T-helper 2 cell treated with Interferon-gamma antibody and Interleukin-4, amounts not matched to agents 5 μg/mL and 100 μg/mL, for 36 hours (primary cell): ENCODE data around the gene BTG4.

Source experiments
- DNase-seq: peaks from one replicate; pipeline ENCODE4 v3.0.0; 2021; ENCODE audit warnings: low spot score
- H3K27ac Mint-ChIP-seq: one replicate; pipeline ENCODE4 v1.8.0; 2021; ENCODE audit warnings: mild to moderate bottlenecking, mixed read lengths
- H3K27me3 Mint-ChIP-seq: one replicate; pipeline ENCODE4 v1.8.0; 2021; ENCODE audit warnings: low read depth, mixed read lengths
- H3K36me3 Mint-ChIP-seq: one replicate; pipeline ENCODE4 v1.8.0; 2021; ENCODE audit warnings: low read depth, mixed read lengths
- H3K4me1 Mint-ChIP-seq: one replicate; pipeline ENCODE4 v1.8.0; 2021; ENCODE audit warnings: low read depth, mixed read lengths
- H3K4me3 Mint-ChIP-seq: one replicate; pipeline ENCODE4 v1.8.0; 2022; ENCODE audit warnings: mild to moderate bottlenecking, moderate library complexity, mixed read lengths
- H3K9me3 Mint-ChIP-seq: one replicate; pipeline ENCODE4 v1.8.0; 2021; ENCODE audit warnings: mixed read lengths

Gene BTG4

DNA sequence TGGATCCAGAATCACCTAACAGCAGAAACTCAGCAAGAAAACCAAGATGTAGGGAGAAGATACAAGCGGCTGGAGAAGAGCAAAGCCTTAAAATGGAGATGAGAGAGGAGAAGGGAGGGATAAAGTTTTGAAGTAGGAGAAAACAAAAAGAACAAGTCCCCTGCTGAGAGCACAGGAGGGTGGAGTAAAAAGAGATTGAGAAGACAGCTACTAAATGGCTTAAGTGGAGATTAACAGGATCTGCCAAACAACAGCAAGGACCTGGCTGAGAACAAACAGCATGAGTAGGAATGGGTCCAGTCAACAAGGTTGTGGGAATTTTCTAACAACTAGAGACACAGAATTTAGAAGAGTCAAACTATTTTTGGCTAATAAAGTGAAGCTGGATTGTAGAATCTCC lies 18.1 kb downstream of the BTG4 start:
- Mint-ChIP-seq H3K4me3 (no peak overlapping the region), H3K27ac (no peak overlapping the region), H3K9me3 (no peaks in the 10 kb centered on the region), H3K36me3 (no peaks in the 10 kb centered on the region), H3K4me1 (no peaks in the 10 kb centered on the region), H3K27me3 (peaks cover 39% of the 10 kb centered on the region)
- no peak for DNase-seq

DNA sequence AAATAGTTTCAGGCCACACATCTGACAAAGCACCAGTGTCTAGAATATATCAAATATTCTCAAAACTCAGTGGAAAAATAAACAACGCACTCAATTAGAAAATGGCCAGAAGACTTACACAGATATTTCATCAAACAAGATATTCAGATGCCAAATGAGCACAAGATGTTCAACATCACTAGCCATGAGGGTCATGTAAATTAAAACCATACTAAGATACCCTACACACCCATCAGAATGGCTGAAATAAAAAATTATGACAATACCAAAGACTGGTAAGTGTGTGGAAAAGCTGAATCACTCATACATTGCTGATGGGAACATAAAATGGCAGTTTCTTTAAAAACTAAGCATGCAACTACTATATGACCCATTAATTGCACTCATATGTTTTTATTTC lies 21.7 kb downstream of the BTG4 start:
- H3K4me3 Mint-ChIP-seq = no peak overlapping the region
- no peak overlapping the region for H3K27ac Mint-ChIP-seq
- no peak for DNase-seq
- H3K4me1 Mint-ChIP-seq = no peaks in the 10 kb centered on the region
- peaks cover 13% of the 10 kb centered on the region for H3K9me3 Mint-ChIP-seq
- H3K36me3 Mint-ChIP-seq = no peaks in the 10 kb centered on the region
- peaks cover 26% of the 10 kb centered on the region for H3K27me3 Mint-ChIP-seq

DNA sequence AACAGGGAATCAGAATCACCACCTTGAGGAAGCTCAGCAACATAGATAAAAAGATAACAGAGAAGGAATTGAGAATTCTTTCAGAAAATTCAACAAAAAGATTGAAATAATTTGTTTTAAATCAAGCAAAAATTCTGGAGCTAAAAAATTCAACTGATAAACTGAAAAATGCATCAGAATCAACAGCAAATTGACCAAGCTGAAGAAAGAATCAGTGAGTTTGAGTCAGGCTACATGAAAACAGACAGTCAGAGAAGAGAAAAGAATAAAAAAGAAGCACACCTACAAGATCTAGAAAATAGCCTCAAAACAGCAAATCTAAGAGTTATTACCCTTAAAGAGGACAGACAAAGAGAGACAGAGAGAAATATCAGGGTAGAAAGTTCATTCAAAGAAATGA lies 28.8 kb downstream of the BTG4 start:
- Mint-ChIP-seq H3K27ac (no peak overlapping the region), H3K4me1 (peaks cover 1% of the 10 kb centered on the region), H3K36me3 (no peaks in the 10 kb centered on the region), H3K27me3 (peaks cover 29% of the 10 kb centered on the region), H3K9me3 (peaks cover 29% of the 10 kb centered on the region), H3K4me3 (no peak overlapping the region)
- DNase-seq = no peak

DNA sequence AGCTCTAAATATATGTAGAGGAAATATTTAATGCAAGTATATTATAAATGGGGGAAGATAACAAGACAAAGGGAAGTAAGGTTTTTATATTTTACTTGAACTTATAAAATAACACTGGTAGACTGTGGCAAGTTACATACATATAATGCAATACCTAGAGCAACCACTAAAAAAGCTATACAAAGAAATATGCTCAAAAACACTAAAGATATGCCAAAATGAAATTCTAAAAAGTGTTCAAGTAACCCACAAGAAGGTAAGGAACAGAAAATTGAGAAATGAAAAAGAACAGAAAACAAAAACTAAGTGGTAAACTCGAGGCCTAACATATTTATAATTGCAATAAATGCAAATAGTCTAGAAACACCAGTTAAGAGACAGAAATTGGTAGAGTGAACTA lies 32.5 kb downstream of the BTG4 start:
- no peak for DNase-seq
- Mint-ChIP-seq H3K27me3 (peaks cover 28% of the 10 kb centered on the region), H3K36me3 (no peaks in the 10 kb centered on the region), H3K9me3 (peaks cover 17% of the 10 kb centered on the region), H3K27ac (no peak overlapping the region), H3K4me1 (peaks cover 1% of the 10 kb centered on the region), H3K4me3 (no peak overlapping the region)

DNA sequence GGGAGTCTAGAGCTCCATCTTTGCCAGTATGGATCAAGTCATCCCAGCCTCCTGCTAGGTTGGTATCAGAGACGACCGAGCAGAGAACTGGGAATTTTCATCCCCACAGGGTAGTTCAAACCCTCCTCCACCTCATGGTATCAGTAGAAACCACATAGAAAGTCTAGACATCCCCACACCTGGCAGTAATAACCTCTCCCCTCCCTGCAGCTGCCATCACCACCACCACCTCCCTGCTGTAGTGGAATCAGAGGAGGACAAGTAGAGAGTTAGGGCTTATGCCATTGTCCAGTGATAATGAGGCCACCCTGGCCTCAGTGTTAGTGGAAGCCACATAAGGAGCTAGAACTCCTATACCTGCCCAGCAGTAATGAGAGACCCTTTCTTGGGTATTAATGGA lies 34.3 kb downstream of the BTG4 start:
- H3K4me1 Mint-ChIP-seq = peaks cover 1% of the 10 kb centered on the region
- DNase-seq = no peak
- no peak overlapping the region for H3K27ac Mint-ChIP-seq
- peaks cover 6% of the 10 kb centered on the region for H3K9me3 Mint-ChIP-seq
- H3K4me3 Mint-ChIP-seq = no peak overlapping the region
- no peaks in the 10 kb centered on the region for H3K36me3 Mint-ChIP-seq
- peaks cover 18% of the 10 kb centered on the region for H3K27me3 Mint-ChIP-seq

DNA sequence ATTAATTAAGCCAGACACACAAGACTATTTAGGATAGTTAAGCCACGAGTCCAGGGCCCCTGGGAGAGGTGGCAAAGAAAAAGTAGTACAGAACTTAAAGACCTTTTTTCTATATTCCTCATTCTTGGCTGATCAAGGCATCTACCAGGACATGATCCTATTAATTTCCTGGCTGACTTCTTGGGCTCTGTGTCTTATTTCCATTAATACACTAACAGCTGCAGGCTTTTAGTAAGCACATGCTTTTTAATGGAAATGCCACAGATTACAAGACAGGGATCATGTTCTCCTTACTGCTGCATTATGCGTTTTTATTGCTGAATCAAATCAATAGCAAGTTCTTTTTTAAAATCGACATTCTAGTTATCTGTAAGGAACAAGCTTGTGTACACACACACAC lies 35.2 kb downstream of the BTG4 start:
- DNase-seq = no peak
- H3K4me3 Mint-ChIP-seq = no peak overlapping the region
- H3K27me3 Mint-ChIP-seq = peaks cover 15% of the 10 kb centered on the region
- no peaks in the 10 kb centered on the region for H3K9me3 Mint-ChIP-seq
- no peak overlapping the region for H3K27ac Mint-ChIP-seq
- no peaks in the 10 kb centered on the region for H3K36me3 Mint-ChIP-seq
- H3K4me1 Mint-ChIP-seq = peaks cover 1% of the 10 kb centered on the region

DNA sequence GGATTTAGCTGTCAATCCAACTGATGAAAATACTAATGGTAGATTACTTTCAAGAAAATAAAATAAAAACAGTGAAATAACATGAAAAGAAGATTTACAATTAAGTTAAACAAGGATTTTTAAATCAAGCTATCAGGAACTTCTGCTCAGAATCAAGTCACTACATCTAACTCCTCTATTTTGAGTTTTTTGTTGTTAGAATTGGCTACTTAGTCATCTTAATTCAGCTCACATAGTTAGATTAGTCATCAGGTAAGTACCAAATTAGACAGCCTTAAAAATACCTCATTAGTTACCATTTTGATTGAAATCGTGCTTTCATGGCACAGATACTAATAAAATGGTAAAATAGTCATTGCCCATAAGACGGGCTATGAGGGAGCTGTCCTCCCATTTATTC lies 35.8 kb downstream of the BTG4 start:
- DNase-seq = no peak
- H3K27ac Mint-ChIP-seq = no peak overlapping the region
- no peaks in the 10 kb centered on the region for H3K9me3 Mint-ChIP-seq
- H3K36me3 Mint-ChIP-seq = no peaks in the 10 kb centered on the region
- H3K4me3 Mint-ChIP-seq = no peak overlapping the region
- H3K27me3 Mint-ChIP-seq = peaks cover 15% of the 10 kb centered on the region
- H3K4me1 Mint-ChIP-seq = peaks cover 1% of the 10 kb centered on the region

DNA sequence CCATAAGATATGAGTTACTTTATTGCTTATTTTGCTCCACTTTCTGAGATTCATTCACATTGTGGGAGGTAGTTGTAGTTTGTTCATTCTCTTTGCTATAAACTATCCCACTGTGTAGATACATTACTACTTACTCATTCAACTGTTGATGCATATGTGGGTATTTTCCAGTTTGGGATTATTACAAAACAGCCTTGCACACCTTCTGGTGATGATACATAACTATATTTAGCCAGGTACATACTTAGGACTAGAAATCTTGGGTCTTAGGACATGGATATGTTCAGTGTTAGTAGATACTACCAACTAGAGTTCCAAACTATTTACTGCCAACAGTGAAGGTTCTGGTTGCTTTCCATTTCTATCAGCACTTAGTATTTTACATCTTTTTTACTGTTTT lies 37.8 kb downstream of the BTG4 start:
- Mint-ChIP-seq H3K4me1 (peaks cover 3% of the 10 kb centered on the region), H3K36me3 (no peaks in the 10 kb centered on the region), H3K27me3 (peaks cover 7% of the 10 kb centered on the region), H3K9me3 (no peaks in the 10 kb centered on the region), H3K27ac (no peak overlapping the region), H3K4me3 (no peak overlapping the region)
- DNase-seq = no peak

DNA sequence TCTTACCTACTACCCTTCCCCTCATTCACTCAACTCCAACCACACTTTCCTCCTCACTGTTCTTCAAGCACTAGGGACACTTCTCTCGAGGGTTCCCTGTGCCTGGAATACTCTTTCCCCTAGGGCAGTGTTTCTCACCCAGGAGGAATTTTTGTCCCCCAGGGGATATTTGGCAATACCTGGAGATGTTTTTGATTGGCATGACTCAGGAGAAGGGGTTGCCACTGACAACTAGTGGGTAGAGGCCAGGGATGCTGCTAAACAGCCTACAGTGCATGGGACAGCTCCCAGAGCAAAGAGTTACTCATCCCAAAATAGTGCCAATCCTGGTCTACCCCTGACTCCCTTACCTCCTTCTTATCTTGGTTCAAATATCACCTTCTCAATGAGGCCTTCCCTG lies 40.0 kb downstream of the BTG4 start:
- no peak overlapping the region for H3K4me3 Mint-ChIP-seq
- no peak overlapping the region for H3K27ac Mint-ChIP-seq
- H3K36me3 Mint-ChIP-seq = no peaks in the 10 kb centered on the region
- H3K27me3 Mint-ChIP-seq = peaks cover 11% of the 10 kb centered on the region
- no peaks in the 10 kb centered on the region for H3K9me3 Mint-ChIP-seq
- DNase-seq = no peak
- peaks cover 7% of the 10 kb centered on the region for H3K4me1 Mint-ChIP-seq

DNA sequence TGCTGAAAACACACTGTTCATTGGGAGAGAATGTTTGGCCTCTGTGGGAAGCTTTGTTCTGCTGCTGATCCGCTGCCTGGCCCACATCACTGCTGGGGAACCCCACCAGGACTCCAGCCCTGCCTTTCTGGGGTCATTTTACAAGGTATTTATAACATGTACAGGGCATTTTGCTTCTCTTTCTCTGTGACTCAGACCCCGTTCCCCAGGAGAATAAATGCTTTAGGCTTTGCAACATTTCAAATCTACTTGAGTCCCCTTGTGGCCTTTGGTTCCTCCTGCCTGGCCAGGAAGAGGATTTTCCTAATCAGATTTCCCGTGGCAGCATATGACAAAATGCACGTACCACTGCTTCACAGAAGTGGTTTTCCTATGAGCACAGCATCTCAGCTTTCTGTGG lies 43.0 kb downstream of the BTG4 start:
- no peaks in the 10 kb centered on the region for H3K9me3 Mint-ChIP-seq
- H3K4me3 Mint-ChIP-seq = no peak overlapping the region
- peaks cover 15% of the 10 kb centered on the region for H3K27me3 Mint-ChIP-seq
- no peaks in the 10 kb centered on the region for H3K36me3 Mint-ChIP-seq
- H3K4me1 Mint-ChIP-seq = peaks cover 7% of the 10 kb centered on the region
- H3K27ac Mint-ChIP-seq = no peak overlapping the region
- no peak for DNase-seq

DNA sequence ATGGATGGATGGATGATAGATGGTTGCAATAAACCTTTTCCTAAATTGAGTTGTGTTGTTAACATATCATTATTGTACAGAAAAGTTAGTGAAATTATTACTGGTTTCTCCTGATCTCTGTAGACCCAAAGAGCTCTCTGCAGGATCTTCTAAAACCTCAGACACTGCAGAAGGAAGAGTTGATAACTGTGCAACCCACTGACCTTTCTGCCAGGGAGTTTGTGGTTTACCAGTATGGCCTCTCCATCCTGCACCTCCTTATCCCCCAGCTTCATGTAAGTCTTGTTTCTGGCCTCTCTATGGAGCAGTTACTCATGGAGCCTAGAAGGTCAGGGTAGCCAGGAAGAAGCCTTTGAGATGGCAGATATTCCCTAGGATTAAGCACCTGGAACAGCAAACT lies 45.6 kb downstream of the BTG4 start:
- Mint-ChIP-seq H3K27ac (no peak overlapping the region), H3K4me1 (peaks cover 7% of the 10 kb centered on the region), H3K36me3 (no peaks in the 10 kb centered on the region), H3K27me3 (peaks cover 19% of the 10 kb centered on the region), H3K9me3 (no peaks in the 10 kb centered on the region), H3K4me3 (no peak overlapping the region)
- no peak for DNase-seq

DNA sequence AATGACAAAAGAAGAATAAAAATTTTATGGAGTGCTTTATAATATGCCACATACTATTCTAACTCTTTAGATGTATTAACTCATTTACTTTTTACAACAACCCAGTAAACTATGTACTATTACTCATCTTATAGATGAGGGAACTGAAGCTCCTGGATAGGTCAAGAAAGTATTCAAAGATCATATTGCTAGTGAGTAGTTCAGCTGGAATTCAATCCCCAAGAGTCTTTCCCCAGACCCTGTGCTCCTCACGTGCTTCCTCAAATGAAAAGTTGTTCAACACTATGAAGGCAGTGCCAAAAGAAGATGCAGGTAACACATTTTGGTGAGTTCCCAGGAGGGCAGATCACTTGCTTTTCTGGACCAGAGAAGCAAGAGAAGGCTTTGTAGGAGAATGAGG lies 46.8 kb downstream of the BTG4 start:
- Mint-ChIP-seq H3K36me3 (no peaks in the 10 kb centered on the region), H3K4me1 (peaks cover 7% of the 10 kb centered on the region), H3K9me3 (no peaks in the 10 kb centered on the region), H3K4me3 (no peak overlapping the region), H3K27ac (no peak overlapping the region), H3K27me3 (peaks cover 25% of the 10 kb centered on the region)
- no peak for DNase-seq

DNA sequence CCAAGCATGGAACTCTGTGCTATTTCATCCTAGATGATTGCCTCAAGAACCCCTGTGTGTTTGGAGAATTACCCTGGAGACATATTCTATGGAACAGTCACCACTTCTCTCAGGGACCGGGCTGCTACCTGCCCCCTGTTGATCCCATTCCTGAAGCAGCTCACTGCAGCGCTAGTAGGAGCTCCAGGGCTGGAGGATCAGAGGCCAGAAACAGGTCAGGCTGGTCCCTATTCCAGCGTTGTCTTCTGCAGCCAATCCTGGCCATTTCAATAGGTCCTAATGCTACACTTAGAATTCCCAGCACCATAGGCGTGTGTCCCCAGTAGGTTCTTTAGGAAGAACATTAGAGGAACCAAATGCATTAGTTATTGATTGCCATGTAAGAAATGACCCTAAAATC lies 48.9 kb downstream of the BTG4 start:
- H3K4me3 Mint-ChIP-seq = no peak overlapping the region
- H3K27ac Mint-ChIP-seq = no peak overlapping the region
- peaks cover 20% of the 10 kb centered on the region for H3K27me3 Mint-ChIP-seq
- H3K36me3 Mint-ChIP-seq = no peaks in the 10 kb centered on the region
- no peaks in the 10 kb centered on the region for H3K9me3 Mint-ChIP-seq
- DNase-seq = no peak
- no peaks in the 10 kb centered on the region for H3K4me1 Mint-ChIP-seq

DNA sequence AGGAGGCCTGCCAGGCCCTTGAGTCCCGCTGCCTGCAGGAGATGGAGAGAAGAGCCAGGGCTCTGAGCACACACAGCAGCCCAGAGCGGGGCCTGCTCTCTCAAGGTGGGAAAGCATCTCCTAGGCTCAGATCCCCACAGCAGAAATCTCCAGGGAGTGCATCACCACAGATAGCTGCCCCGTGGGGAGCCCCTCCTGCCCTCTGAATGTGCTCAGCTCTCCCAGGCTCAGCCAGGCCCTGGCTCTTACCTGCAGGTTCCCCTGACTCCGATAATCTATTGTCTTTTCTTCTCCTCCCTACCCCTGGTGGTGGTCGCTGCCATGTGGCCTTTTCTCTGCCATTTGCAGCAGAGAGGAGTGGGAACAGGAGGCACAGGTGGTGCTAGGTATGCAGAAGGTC lies 49.9 kb downstream of the BTG4 start:
- Mint-ChIP-seq H3K36me3 (no peaks in the 10 kb centered on the region), H3K27me3 (peaks cover 17% of the 10 kb centered on the region), H3K4me3 (no peak overlapping the region), H3K27ac (no peak overlapping the region), H3K9me3 (no peaks in the 10 kb centered on the region), H3K4me1 (no peaks in the 10 kb centered on the region)
- no peak for DNase-seq

DNA sequence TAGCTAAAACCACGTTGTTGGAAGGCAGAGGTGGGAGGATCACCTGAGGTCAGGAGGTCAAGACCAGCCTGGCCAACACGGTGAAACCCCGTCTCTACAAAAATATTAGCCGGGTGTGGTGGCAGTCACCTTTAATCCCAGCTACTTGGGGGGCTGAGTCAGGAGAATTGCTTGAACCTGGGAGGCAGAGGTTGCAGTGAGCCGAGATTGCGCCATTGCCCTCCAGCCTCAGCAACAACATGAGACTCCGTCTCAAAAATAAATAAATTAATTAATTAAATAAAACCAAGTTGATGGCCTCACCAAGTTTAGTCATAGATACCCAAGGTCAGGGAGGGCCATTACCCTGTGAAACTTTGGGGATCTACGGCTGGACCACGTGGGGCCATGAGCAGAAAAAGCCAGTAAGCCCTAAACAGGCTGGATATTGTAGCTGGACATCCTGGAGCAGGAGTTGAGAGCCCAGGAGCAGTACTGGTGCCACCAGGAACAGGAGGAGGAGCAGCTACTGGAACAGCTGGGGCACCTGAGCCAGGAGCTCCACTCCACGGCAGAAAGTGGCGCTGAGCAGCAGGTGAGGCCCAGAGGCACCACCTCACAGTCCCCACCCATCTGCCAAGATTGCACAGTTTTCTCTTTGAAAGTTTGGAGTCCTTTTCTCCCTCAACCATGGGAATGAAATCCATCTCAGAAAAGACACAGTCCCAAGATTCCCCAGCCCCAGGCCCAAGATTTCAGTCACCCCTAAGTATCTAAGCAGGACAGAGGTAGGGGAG lies 50.5 kb downstream of the BTG4 start:
- Mint-ChIP-seq H3K36me3 (no peaks in the 10 kb centered on the region), H3K27ac (no peak overlapping the region), H3K4me3 (no peak overlapping the region), H3K4me1 (no peaks in the 10 kb centered on the region), H3K27me3 (peaks cover 17% of the 10 kb centered on the region), H3K9me3 (no peaks in the 10 kb centered on the region)
- DNase-seq = no peak
